HG02571 (cell line): Measurements from ENCODE around the gene MAF.
A peak's percentile ranks its signal among the peaks of the same experiment; 100 is the strongest.

ENCODE experiments used
- ATAC-seq: cut with Tn5 transposase; IDR thresholded peaks from one replicate; pipeline ENCODE4 v1.9.1; 2021; ENCODE audit warnings: mild to moderate bottlenecking, moderate library complexity; ENCODE audit not compliant: unreplicated experiment

The MAF gene

DNA sequence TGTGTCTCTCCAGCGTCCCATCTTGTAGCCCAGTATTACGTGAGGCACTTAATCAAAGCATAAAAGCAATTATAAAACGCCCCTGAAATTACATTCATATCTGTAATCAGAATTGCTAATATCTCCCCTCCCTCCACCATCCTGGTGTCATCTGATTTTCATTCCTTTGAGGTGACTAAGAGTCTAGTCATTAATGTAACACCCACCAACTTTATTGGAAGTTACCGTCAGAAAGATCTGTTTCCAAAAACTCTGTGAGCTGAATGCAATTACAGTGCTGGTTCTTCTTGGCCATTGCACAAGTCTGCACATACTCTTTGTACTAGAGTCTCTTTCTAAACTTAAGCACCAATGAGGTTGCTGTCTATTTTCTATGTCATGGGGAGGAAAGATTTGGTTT, 12.5 kb upstream of the MAF start:
- no peak for ATAC-seq

DNA sequence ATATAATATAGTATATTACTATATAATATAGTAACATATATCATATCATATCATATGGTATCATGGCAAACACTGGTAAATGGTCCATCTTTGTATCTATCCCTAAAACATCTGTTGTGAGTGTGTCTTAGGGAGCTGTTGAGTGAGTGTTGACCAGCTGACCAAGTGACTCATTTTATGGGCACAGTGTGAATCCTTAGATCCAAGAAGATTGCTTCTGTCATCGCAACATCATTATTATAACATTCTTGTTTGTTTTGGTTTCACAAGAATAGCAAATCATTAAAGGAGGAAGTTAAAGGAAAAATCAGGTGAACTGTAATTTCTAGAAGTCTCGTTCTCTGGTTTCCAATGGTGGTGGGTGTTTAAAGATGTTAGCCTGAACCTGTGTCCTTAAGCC, 11.7 kb upstream of the MAF start:
- ATAC-seq: no peak

DNA sequence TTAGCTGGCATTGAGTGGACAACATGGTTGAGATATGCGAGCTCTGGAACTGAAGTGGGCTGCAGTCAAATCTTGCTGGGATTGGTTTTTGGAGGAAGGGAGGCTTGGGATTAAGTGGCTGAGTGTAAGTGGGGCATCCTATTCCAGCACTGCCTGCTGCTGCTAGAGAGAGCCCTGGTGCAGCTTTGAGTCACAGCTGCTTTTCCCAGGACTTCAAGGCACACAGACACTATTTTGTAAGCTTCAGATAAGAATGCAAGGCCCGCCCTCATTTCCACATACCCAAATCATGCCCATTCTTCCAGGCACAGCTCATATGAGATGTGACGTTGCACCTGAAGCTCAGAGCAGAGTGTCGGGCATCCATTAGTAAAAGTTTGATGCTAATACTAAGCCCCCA, 10.2 kb upstream of the MAF start:
- ATAC-seq: no peak

DNA sequence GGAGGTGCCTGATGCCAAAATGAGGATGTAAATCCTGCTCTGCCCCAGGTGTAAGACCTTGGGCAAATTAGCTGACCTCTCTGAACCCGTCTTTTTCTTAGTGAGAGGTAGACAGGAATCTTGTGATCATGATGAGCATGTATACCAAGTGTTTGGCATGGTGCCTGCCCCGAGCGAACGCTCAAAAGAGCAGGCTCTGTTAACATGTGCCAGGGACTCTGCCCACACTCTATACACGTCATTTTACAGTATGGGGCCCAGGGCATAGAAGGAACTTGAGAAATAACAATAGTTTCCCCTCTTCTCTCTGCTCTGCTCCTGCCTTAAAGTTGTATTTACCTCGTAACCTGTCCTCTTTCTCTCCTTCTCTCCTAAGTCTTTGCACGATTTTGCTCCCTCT, 9.3 kb upstream of the MAF start:
- ATAC-seq: no peak

DNA sequence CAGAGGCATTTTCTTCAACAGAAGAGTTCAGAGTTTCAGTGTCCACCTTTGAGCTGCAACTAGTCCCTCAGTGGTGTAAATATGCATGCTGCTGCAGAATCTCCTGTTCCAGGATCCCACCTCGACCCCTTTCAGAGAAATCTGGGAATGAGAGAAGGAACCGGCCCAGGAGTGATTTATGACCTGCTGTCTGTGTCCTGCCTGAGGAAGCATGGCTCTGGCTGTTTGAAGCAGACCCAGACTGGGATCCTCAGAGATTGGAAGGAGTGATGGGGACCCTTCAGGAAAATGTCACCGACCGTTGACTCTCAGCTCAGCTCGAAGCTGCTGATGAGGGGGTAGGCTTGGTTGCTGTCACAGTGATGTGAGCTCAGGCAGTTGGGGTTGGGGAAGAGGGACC, 8.4 kb upstream of the MAF start:
- no peak for ATAC-seq

DNA sequence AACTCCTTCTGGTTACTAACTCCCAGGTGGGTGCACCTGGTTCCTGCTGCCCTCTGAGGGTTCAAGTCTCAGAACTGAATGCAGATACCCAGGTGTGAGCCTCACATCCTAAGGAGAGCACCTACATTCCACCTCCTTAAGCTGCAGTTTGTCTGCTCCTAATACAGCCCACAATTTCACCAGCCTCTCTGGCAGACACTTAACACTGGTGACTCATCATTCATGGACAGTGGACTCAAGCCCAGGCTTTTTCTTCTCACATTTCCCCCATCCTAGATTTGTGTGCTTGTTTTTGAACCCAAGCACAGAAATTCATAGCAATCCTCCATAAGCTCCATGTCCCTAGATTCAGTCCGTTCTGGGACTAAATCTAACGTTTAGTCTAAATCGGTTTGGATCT, 7.0 kb upstream of the MAF start:
- ATAC-seq: no peak

DNA sequence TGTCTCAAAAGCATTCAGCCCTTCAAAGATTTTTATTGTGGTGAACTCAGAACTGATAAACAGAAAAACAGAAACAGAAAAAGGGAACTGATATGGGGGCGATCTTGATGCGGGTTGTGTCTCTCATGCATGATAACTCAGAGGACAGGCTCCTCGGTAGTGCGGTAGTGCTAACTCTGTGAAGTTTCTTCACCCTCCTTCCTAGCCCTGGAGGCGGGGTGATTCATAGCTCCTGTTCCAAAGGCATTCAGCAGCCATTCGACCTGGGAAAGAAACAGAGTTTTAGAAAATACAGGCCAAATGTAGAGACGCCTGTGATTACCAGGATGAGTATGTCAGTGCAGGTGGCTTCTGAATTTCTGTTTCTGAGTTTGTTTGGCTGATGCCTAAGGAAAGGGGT, 5.5 kb upstream of the MAF start:
- ATAC-seq: no peak

DNA sequence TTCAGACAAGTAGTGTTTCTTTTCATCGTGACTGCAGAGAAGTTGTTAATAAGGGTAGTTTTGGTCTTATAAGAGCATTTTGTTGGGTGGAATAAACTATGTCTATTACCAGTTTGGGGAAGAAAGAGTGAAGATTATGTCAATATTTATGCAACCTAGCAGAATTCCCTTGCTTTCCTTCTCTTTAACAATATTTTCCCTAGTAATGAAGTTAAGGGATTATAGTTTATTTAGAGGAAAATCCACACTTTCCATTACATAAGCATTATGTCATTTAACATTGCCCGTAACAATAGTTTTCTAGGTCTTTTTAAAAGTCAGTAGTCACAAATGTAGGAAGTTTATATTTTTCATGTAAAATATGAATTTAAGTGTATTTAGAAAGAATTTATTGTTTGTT, 2.5 kb upstream of the MAF start:
- ATAC-seq: no peak

DNA sequence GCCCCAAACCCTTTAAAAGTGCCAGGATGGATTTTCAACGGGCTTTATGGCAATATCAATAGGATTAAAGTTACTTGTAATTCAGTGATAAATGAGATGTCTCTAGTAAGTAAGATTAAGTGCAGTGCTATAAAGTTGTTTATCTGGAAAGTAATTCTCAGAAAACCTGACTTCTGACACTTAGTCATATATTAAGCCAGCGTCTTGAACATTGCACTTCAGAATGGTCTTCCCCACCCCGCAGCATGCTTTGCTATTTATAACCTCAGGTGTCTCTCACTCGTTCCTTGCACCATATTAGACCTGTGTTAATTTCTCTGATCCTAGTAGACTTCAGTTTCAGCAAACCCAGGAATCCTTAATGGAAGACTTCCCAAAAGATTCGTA, 2.1 kb upstream of the MAF start:
- no peak for ATAC-seq

DNA sequence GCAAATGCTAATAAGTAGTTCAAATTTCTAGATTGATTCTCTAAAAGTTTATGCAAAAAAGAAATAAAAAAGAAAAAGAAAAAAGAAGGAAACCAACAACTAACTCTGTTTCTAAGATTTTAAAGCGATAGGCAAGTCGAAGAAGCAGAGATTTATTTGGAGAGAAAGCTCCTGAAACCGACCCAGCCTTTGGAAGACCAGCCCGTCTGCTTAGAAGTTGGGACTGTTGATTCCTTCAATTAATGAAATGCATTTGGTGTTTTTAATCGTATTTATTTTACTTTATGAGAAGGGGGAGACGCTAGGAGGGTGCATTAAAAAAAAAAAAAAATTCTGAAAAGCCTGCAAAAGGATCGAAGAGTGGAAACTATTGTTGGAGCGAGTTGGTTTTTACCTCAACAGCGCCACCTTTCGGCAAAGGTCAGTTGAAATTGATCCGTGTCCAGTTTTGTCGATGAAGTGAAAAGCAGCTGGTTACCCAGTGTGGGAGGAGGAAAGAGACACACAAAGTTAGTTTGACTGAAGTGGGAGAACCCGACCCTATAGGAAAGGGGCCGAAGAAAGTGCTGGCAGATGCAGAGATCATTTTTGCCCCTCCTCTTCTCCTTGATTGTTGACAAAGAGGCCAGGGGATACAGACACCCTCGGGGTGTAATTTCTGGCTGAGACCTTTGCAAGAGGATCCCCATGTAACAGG, 1.5 kb upstream of the MAF start:
- no peak for ATAC-seq

DNA sequence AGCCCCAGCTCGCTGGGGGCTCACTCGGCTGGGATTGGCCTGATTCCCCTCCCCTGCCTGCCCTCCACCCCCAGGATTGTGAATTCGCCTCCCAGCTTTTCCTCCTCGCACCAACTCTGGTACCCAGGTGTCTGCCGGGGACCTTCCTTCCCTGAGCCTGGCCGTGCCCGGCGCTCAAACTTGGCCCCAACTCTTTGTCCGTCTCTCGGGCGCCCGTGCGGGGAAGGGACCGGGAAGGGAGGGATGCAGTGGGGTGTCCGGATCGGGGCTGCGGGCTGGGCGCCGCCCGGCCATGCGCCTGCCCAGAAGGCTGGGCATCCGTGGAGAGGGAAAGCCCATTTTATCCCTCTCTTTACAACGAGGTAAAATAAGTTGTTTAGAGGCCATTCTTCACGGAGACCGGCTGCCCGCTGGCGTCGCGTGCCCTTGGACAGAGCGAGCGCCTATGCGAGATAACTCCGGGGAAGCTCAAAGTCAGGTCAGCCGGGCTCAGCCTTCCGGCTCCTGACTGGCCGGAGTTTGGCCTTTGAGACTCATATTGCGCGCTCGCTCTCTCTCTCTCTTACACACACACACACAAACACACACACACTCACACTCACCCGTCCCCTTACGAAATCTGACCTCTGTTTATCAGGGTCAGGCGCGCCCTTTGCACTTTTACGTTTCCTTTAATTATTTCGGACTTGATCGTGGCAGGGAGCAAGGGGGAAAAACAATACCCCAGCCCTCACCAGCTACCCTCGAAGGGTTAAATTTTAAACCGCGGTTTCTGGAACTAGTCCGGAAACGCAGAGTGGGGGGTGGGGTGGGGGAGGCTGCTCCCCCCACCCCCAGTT, 774 bp upstream of the MAF start:
- ATAC-seq: no peak

DNA sequence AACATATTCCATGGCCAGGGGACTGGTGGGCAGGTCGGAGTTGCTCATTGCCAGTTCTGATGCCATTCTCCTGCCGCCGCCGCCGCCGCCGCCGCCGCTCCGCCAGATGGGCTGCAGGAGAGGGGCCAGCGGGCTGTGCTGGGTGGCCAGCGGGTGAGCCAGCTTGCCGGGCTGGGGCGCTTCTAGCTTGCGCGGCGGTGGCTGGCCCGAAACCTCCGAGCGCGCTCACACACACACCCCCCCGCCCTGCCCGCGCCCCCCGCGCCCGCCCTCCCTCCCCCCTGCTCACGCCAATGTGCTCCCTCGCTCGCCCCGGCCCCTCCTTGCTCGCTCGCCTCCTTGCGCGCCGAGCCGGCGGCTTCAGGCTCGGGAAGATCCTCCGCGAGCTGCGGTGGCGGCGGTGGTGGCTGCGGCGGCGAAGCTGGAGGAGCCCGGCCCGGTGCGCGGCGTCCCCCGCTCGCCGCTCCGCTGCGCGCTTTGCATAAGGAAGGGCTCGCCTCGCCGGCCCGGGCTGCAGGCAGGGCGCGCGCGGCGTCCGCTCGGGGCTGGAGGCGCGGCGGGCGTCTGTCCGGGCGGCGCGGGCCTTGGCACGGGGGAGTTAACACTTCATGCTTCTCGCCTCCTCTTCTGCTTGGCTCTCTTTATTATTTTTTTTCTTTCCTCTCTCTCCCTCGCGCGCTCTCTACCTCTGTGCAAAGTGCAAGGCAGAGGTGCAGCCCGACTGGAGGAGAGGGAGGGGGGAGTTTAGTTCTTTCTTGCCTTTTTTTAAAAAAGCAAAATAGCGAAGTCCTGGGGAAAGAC, 500 bp downstream of the MAF start:
- peak; percentile 49 for ATAC-seq

DNA sequence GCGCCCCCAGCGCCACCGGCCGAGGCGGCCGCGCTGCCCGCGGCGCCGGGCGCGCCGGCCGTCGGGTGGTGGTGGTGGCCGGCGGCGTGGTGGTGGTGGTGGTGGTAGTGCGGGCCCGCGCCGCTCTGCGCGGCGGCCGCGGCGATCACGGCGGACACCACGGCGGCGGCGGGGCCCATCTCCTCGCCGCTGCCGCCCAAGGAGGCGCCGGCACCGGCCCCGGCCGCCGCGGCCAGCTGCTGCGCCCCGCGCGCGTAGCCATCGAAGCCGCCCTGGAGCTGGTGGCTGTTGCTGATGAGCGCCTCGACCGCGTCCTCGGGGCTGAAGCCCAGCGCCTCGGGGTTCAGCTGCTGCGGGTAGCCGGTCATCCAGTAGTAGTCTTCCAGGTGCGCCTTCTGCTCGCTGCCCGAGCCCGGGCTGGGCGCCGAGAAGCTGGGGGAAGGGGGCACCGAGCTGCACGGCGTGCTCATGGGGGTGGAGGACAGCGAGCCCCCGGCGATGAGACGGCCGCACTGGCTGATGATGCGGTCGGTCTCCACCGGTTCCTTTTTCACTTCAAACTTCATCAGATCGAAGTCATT, 1.2 kb downstream of the MAF start:
- no peak for ATAC-seq

DNA sequence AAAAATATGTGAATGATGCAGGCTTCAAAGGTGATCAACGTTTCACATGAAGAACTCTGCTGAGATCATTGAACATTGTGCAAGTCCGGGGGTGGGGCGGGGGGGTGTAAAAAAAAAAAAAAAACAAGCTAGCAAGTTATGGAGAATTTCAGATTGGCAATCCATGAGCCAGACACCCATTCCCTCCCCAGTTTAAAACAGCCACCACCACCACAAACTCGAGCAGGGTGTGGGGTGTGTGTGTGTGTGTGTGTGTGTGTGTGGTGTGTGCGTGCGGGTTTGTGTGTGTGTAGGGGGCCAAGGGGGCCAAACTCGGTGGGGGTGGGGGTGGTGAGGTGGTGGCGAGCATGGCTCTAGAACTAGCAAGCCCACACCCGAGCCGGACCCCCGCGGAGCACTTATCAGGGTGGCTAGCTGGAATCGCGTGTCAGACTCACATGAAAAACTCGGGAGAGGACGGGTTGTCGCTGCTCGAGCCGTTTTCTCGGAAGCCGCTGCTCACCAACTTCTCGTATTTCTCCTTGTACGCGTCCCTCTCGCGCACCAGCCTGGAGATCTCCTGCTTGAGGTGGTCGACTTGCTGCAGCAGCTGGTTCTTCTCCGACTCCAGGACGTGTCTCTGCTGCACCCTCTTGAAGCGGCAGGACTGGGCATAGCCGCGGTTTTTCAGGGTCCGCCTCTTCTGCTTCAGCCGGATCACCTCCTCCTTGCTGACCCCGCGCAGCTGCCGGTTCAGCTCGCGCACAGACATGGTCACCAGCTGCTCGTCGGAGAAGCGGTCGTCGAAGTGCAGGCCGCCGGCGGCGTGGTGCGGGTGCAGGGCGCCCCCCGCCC, 2.0 kb downstream of the MAF start:
- no peak for ATAC-seq

DNA sequence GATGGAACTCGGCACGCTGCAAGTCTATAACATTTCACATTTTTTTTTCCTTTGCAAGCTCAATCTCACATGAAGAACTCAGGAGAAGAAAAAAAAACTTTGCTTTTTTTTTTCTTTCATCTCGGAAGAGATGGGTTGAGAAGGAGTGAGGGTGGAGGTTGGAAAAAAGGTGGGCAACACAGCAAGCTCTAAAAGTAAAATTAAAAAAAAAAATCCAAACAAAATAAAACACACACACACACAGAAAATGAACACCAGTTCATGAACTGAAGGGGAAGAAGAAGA, 2.5 kb downstream of the MAF start:
- ATAC-seq: no peak

DNA sequence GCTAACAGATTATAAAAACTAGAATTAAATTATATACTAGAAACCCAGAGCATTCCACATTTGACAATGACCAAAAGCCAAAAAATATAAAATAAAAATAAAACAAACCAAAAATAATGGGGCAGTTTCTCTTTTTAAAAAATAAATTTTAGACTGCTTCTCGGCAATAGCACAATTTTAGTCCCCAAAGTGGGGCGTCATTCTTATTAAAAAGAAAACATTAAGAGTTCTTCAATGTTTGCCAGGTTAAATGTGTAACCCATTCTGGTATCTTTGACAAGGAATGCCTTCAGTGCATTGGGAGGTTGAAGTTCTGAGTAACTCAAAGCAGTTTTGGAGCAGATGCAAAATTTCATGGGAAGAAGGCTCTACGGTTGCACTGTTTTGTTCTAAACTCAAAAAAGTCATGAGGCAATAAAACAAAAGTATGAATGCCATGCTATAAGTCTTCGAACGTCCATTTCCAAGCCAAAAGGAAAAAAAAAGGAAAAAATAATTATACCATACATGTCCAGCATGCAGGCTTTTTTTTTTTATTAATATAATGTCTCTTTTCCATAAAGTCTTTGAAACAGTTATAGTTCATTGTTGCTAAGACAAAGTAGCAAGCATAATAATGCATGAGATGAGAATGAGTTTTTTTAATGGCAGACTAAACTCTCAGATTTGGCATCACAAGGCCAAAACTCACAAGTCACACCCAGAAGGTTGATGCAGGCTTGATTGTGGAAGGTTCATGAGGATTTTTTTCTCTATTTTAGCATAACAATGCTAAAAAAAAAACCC, 3.1 kb downstream of the MAF start:
- no peak for ATAC-seq

DNA sequence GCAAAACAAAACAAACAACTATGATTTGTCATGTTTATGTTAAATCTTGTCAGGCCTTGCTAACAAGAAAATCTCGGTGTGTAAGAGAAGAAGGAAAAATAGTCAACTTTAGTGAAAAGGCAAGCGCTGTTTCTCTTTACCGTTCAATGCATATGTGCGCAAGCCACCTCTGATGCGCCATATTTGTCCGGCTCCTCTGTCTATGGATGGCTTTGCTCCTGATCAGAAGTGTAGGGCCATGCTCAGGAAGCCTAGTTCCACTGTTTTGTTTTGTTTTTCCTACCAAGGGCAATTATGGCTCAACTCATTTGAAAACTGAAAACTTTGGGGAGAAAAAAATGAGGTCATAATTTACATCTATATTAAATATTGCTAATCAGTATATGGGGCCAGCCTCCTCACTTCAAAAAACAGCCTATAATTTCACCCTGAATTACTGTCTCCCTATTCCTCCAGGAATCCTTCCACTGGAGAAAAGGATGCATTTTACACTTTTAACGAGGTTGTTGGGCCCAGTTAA, 4.5 kb downstream of the MAF start:
- ATAC-seq: no peak

DNA sequence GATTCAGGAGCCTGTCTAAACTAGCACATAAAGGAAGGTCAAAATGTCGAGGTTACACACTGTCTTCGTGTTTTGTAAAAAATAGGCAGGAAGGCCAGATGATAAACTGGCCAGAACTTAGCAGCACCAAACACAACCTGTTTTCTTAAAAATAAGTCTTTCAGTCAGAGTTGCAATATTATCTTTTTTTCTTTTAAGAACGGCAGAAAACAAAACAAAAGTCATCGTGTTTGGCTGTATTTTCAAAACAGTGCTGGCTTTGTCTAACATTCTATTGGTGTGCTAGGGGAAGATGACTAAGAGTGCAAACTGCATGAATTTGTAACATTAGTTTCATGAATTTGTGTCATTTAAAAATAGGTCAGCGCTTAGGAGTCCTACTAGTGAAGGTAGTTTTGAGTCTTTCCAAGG, 5.3 kb downstream of the MAF start:
- ATAC-seq: no peak

DNA sequence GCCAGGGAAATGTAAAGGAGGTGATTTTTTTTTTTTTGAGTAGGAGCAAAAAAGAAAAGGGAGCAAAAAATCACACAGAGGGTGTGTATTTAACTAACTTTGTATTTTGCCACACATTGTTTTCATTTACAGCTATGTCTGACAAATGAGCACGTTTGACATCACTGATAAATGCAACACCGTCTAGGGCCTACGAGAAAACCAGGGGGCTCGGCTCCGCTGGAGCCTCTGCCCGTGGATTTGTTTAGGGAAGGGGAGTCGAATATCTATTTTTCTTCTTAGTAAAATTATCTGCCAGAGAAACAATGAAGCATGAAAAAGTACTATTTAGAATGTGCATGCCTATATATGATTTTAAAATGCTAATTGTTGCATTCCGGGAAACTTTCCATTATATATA, 6.8 kb downstream of the MAF start:
- no peak for ATAC-seq

DNA sequence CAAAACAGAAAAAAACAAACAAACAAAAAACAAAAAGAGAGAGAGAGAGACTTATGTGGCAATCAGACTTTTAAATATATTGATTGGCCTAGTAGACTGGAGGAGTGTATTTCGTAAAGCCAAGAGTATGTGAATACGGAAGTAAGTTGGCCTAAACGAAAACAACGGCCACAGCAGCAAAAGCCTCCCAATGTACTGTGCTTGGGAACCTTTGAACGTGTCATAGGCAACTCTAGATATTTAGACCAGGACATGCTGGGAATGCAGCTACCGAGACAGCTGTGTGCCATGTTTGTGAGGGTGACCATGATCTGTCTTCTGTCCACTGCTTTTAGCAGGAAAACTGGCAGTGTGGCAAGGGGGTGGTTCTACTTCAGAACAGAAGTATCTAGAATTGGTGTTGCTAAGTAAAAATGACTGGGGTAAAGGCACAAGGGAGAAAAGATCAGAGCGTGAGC, 7.4 kb downstream of the MAF start:
- ATAC-seq: no peak
